Spleen (tissue), 13 donors: Measurements from ENCODE around the gene MRGPRX3. TPM values are rescaled to one million over a fixed set of nuclear protein-coding genes. Genes with fewer than 3 reads are reported as not detected.

Experiments
- DNase-seq: peaks from one replicate; pipeline ENCODE4 v3.0.0-alpha.2; 2020
- H3K27ac ChIP-seq, 8 donors: fragments of 200-600 bp; sonication (generic) in 7 of 8; 1 replicate in 4 of 8; 2 replicates in 4 of 8; pipeline versions ENCODE4 v1.5.0 to v1.8.0; 2016 to 2021; ENCODE audit warnings: inconsistent platforms in 4 of 8, mild to moderate bottlenecking in 4 of 8, moderate library complexity in 1 of 8
- H3K27me3 ChIP-seq, 7 donors: fragments of 200-600 bp; sonication (generic) in 6 of 7; replicated peaks in 1 of 7; 1 replicate in 4 of 7; 2 replicates in 3 of 7; pipeline versions ENCODE4 v1.5.0 to v1.8.0; 2016 to 2021; ENCODE audit warnings: inconsistent platforms in 3 of 7, mild to moderate bottlenecking in 1 of 7
- H3K36me3 ChIP-seq, 6 donors: fragments of 200-600 bp; sonication (generic) in 5 of 6; 1 replicate in 4 of 6; 2 replicates in 2 of 6; pipeline versions ENCODE4 v1.5.0 to v1.8.0; 2016 to 2021; ENCODE audit warnings: inconsistent platforms in 2 of 6
- H3K4me1 ChIP-seq, 6 donors: fragments of 200-600 bp; sonication (generic) in 5 of 6; 1 replicate in 3 of 6; 2 replicates in 3 of 6; pipeline versions ENCODE4 v1.5.0 to v1.8.0; 2016 to 2021; ENCODE audit warnings: inconsistent platforms in 3 of 6
- H3K4me3 ChIP-seq, 8 donors: fragments of 200-600 bp; sonication (generic) in 7 of 8; 1 replicate in 4 of 8; 2 replicates in 4 of 8; pipeline versions ENCODE4 v1.5.0 to v1.8.0; 2016 to 2021; ENCODE audit warnings: inconsistent platforms in 4 of 8, mild to moderate bottlenecking in 4 of 8, moderate library complexity in 2 of 8
- H3K9me3 ChIP-seq, 8 donors: fragments of 200-600 bp; sonication (generic) in 7 of 8; 1 replicate in 4 of 8; 2 replicates in 4 of 8; pipeline versions ENCODE4 v1.5.0 to v1.8.0; 2016 to 2021; ENCODE audit warnings: inconsistent platforms in 4 of 8
- POLR2A ChIP-seq, 3 donors: fragments of 450-650 bp; IDR thresholded peaks; one replicate each; pipeline ENCODE4 v1.5.1; 2017; ENCODE audit warnings: antibody characterized with exemption in 3 of 3, mild to moderate bottlenecking in 1 of 3
- POLR2AphosphoS5 ChIP-seq, 3 donors: sonication (generic); formaldehyde crosslinking; IDR thresholded peaks; one replicate each; pipeline ENCODE4 v1.5.1; 2017; ENCODE audit warnings: antibody characterized with exemption in 3 of 3
- WGBS, 5 donors: extraction: QIAGEN DNeasy Blood & Tissue Kit in 3 of 5; methylation state at CpG; one replicate each; pipeline versions ENCODE4 v1.1.5 to v1.1.7; 2013 to 2018; 5-methylcytosine and 5-hydroxymethylcytosine counted together
- intact Hi-C: fragments of 100-400 bp; cut with DNase I; formaldehyde crosslinking; loops from one replicate; pipeline ENCODE4 v1.15.0; 2023; ENCODE audit warnings: low total_unique reads
- long read RNA-seq, 2 donors: transcript quantifications; one replicate each; lab custom pipeline, GENCODE V29; 2026
- polyA plus RNA-seq, 3 donors: library from polyadenylated mRNA; stranded (reverse); fragments of 200-250 nt; gene quantifications; one replicate each; pipeline ENCODE4 v1.2.1, GENCODE V29; 2013
- total RNA-seq, 7 donors: library from RNA; depleted of rRNA in 3 of 7; stranded (reverse); fragments of >200 nt in 3 of 7; fragmentation: NEBNext Ultra II Directional in 4 of 7; extraction: Animal tissue kit (Norgen Biotek cat#: 25700) in 4 of 7; gene quantifications; one replicate each; pipeline versions ENCODE4 v1.1.0 to v1.2.1, GENCODE V29; 2016 to 2021
- TF ChIP-seq, protein P1 (sequence below), 11 experiments: fragments of 200-600 bp in 7 of 11; fragments of 450-650 bp in 4 of 11; sonication (generic) in 4 of 11; IDR thresholded peaks in 8 of 11; conservative IDR thresholded peaks in 3 of 11; 1 replicate in 7 of 11; 2 replicates in 4 of 11; pipeline versions ENCODE4 v1.4.0 to v1.8.0; 2016 to 2021; ENCODE audit warnings: antibody characterized with exemption in 11 of 11, inconsistent platforms in 4 of 11, mild to moderate bottlenecking in 1 of 11
- donor health status: healthy with polysubstance abuse.
- donor health status: DM: no; HTN: no; CAD: no; lungs with moderate emphysema.
- donor health status: DM: no; HTN: no; CAD: no.
- donor health status: Bipolar disorder and iron deficiency.
- donor health status: healthy.
- donor health status: DM: no; HTN: no; CAD: no.
- donor health status: DM: yes; HTN: yes; CAD: no.

MRGPRX3 gene
- total RNA-seq (not detected), polyA plus RNA-seq (not detected)
- long read RNA-seq, donor 1 = 0 reads
- long read RNA-seq, donor 2 = 0 reads

- peaks cover 0 to 27% (median 6%) of the 10 kb centered on the region in 7 donors for H3K27me3 ChIP-seq
- H3K9me3 ChIP-seq = no peaks in the 10 kb centered on the region
- TF ChIP-seq POLR2AphosphoS5 (IDR thresholded peaks at IDR 0.05) = no peak
- TF ChIP-seq POLR2A (IDR thresholded peaks at IDR 0.05) = no peak
- TF ChIP-seq, protein P1, sequence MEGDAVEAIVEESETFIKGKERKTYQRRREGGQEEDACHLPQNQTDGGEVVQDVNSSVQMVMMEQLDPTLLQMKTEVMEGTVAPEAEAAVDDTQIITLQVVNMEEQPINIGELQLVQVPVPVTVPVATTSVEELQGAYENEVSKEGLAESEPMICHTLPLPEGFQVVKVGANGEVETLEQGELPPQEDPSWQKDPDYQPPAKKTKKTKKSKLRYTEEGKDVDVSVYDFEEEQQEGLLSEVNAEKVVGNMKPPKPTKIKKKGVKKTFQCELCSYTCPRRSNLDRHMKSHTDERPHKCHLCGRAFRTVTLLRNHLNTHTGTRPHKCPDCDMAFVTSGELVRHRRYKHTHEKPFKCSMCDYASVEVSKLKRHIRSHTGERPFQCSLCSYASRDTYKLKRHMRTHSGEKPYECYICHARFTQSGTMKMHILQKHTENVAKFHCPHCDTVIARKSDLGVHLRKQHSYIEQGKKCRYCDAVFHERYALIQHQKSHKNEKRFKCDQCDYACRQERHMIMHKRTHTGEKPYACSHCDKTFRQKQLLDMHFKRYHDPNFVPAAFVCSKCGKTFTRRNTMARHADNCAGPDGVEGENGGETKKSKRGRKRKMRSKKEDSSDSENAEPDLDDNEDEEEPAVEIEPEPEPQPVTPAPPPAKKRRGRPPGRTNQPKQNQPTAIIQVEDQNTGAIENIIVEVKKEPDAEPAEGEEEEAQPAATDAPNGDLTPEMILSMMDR (IDR thresholded peaks at IDR 0.05 in 8 of 11, conservative IDR thresholded peaks at IDR 0.05 in 3 of 11) = no peak
- DNase-seq = no peak
- H3K4me3 ChIP-seq = no peak within 1 kb of the TSS
- 59 to 74% (median 66%) methylated on average over 3 of the region's 3 CpGs for WGBS, 5 donors
- H3K36me3 ChIP-seq = no peaks in the 10 kb centered on the region
- H3K4me1 ChIP-seq = no peaks in the 10 kb centered on the region
- H3K27ac ChIP-seq = no peak within 1 kb of the TSS
- intact Hi-C loops = no loop called here
Measured at GRCh38 chr11:18132341-18132740, at the start of gene MRGPRX3. Gene MRGPRX3 (plus strand): TSS chr11:18132571. CDS start chr11:18137203, 4,632 bp downstream.

- no peak overlapping the region for H3K27ac ChIP-seq
- DNase-seq = no peak
- WGBS, 5 donors = 94 to 100% (median 96%) methylated on average over 2 of the region's 2 CpGs
- intact Hi-C loops = no loop called here
- H3K9me3 ChIP-seq = no peaks in the 10 kb centered on the region
- no peak overlapping the region for H3K4me3 ChIP-seq
- H3K27me3 ChIP-seq = no peaks in the 10 kb centered on the region
- H3K36me3 ChIP-seq = peaks cover 0 to 100% (median 68%) of the 10 kb centered on the region in 6 donors
- no peak for TF ChIP-seq POLR2AphosphoS5 (IDR thresholded peaks at IDR 0.05)
- no peak for TF ChIP-seq POLR2A (IDR thresholded peaks at IDR 0.05)
- TF ChIP-seq, protein P1 (IDR thresholded peaks at IDR 0.05 in 8 of 11, conservative IDR thresholded peaks at IDR 0.05 in 3 of 11) = no peak
- H3K4me1 ChIP-seq = no peaks in the 10 kb centered on the region
Measured at GRCh38 chr11:18088366-18088765, 44.0 kb upstream of the MRGPRX3 start.

DNA sequence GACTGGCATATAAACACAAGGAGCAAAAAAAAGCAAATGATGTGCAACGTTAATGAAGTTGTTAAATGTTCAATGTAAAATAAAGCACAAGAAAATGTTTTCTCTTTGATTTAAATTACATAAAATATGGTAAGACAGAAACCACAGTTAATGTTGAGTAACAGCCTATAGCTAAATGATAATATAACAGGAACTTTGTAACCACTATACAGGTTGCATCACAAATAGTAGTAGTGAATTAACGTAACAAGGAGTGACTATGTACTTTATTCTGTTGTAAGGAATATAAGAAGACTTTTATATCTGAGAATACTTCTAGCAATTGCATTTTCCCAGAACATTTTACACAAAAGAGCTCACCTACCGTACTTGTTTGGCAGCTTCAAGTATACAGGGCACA, 43.4 kb upstream of the MRGPRX3 start:
- H3K27me3 ChIP-seq = no peaks in the 10 kb centered on the region
- no peak overlapping the region for H3K4me3 ChIP-seq
- TF ChIP-seq POLR2AphosphoS5 (IDR thresholded peaks at IDR 0.05) = no peak
- TF ChIP-seq, protein P1 (IDR thresholded peaks at IDR 0.05 in 8 of 11, conservative IDR thresholded peaks at IDR 0.05 in 3 of 11) = no peak
- no peak for TF ChIP-seq POLR2A (IDR thresholded peaks at IDR 0.05)
- peaks cover 0 to 100% (median 74%) of the 10 kb centered on the region in 6 donors for H3K36me3 ChIP-seq
- H3K4me1 ChIP-seq = no peaks in the 10 kb centered on the region
- H3K27ac ChIP-seq = no peak overlapping the region
- intact Hi-C loops = no loop called here
- WGBS, 5 donors = 53 to 87% (median 73%) methylated on average over 3 of the region's 3 CpGs
- H3K9me3 ChIP-seq = no peaks in the 10 kb centered on the region
- DNase-seq = no peak

- Histone ChIP-seq H3K9me3 (no peaks in the 10 kb centered on the region), H3K4me1 (no peaks in the 10 kb centered on the region), H3K27me3 (no peaks in the 10 kb centered on the region), H3K4me3 (no peak overlapping the region), H3K36me3 (peaks cover 0 to 100% (median 85%) of the 10 kb centered on the region in 6 donors), H3K27ac (no peak overlapping the region)
- intact Hi-C loops = no loop called here
- TF ChIP-seq, protein P1 (IDR thresholded peaks at IDR 0.05 in 8 of 11, conservative IDR thresholded peaks at IDR 0.05 in 3 of 11) = no peak
- TF ChIP-seq POLR2A (IDR thresholded peaks at IDR 0.05) = no peak
- TF ChIP-seq POLR2AphosphoS5 (IDR thresholded peaks at IDR 0.05) = no peak
- 90 to 98% (median 90%) methylated on average over 2 of the region's 2 CpGs for WGBS, 5 donors
- DNase-seq = no peak
Measured at GRCh38 chr11:18091731-18092130, 40.6 kb upstream of the MRGPRX3 start.
